Neural progenitor cell (in vitro differentiated cells): Measurements from ENCODE around the gene ANAPC16.

Source experiments
- EZH2 ChIP-seq: fragments of 200-600 bp; sonication (generic); IDR thresholded peaks from 2 replicates; pipeline ENCODE4 v1.6.1; 2017; ENCODE audit warnings: antibody characterized with exemption, mild to moderate bottlenecking, moderate library complexity
- EZH2phosphoT487 ChIP-seq: fragments of 200-600 bp; sonication (generic); IDR thresholded peaks from 2 replicates; pipeline ENCODE4 v1.6.1; 2017; ENCODE audit warnings: antibody characterized with exemption
- TF ChIP-seq, protein P1 (sequence below): fragments of 200-600 bp; sonication (generic); IDR thresholded peaks from 2 replicates; pipeline ENCODE4 v1.5.1; 2017; ENCODE audit warnings: antibody characterized with exemption, mild to moderate bottlenecking

DNA sequence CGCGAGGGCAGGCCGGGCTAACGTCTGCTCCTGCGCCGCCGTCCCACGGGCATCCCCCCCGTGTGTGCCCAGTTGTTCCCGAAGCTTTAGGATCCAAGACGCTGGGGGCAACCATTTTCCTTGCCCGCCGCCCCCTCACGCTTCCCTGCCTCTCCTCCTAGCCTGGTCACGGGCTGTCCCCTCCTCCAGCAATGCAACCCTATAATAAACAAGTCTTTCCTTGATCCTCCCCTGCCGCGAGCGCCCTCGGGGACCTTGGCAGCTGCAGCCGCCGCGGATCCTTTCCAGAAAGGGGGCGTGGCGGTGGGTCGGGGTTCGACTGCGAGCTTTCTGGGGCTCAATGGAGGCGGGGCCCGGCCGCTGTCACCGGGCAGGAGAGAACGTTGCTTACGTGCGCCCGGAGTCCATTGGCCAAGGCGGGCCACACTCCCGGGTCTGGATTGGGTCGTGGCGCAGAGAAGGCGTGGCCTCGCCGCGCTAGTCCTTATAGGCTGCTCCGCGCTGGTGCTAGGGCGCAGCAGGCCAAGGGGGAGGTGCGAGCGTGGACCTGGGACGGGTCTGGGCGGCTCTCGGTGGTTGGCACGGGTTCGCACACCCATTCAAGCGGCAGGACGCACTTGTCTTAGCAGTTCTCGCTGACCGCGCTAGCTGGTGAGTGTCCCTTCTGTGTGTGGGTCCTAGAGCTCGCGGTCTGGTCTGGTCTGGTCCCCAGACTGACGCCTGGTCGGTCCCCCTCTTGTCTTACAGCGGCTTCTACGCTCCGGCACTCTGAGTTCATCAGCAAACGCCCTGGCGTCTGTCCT is 57.8 kb downstream of the ANAPC16 start, which contains the start of gene DDIT4:
- TF ChIP-seq, protein P1, sequence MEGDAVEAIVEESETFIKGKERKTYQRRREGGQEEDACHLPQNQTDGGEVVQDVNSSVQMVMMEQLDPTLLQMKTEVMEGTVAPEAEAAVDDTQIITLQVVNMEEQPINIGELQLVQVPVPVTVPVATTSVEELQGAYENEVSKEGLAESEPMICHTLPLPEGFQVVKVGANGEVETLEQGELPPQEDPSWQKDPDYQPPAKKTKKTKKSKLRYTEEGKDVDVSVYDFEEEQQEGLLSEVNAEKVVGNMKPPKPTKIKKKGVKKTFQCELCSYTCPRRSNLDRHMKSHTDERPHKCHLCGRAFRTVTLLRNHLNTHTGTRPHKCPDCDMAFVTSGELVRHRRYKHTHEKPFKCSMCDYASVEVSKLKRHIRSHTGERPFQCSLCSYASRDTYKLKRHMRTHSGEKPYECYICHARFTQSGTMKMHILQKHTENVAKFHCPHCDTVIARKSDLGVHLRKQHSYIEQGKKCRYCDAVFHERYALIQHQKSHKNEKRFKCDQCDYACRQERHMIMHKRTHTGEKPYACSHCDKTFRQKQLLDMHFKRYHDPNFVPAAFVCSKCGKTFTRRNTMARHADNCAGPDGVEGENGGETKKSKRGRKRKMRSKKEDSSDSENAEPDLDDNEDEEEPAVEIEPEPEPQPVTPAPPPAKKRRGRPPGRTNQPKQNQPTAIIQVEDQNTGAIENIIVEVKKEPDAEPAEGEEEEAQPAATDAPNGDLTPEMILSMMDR: no peak
- TF ChIP-seq EZH2phosphoT487: no peak
- TF ChIP-seq EZH2: no peak
